ENCODE measurements around the gene HOXA13.

DNA sequence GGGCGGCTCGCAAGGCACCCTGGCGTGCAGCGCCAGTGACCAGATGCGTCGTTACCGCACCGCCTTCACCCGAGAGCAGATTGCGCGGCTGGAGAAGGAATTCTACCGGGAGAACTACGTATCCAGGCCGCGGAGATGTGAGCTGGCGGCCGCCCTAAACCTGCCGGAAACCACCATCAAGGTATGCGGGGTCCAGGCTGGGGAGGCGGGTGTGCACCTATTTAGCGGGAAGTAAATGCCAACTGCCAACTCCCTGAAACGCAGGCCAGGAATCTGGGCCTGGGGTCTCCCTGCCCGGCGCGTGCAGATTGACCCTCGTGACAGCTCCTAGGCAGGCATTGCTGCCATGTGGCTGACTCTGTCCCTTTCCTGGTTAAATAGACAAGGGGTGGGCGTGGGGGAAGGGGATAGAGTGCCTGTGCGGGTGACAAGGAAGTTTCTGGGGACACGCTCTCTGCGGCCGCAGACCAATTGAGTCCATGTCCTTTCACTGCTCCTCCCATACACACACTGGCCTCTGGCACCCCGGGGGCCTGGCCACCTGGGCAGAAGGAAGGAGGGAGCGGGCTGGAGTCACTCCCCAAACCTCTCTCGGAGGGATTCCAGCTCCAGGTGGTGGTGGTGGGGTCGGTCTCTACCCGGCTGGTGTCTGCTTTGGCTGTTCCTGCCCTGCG lies 45.4 kb upstream of the HOXA13 start:
- TF ChIP-seq, protein P1, sequence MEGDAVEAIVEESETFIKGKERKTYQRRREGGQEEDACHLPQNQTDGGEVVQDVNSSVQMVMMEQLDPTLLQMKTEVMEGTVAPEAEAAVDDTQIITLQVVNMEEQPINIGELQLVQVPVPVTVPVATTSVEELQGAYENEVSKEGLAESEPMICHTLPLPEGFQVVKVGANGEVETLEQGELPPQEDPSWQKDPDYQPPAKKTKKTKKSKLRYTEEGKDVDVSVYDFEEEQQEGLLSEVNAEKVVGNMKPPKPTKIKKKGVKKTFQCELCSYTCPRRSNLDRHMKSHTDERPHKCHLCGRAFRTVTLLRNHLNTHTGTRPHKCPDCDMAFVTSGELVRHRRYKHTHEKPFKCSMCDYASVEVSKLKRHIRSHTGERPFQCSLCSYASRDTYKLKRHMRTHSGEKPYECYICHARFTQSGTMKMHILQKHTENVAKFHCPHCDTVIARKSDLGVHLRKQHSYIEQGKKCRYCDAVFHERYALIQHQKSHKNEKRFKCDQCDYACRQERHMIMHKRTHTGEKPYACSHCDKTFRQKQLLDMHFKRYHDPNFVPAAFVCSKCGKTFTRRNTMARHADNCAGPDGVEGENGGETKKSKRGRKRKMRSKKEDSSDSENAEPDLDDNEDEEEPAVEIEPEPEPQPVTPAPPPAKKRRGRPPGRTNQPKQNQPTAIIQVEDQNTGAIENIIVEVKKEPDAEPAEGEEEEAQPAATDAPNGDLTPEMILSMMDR (optimal IDR thresholded peaks at IDR 0.05 in 1 of 3, IDR thresholded peaks at IDR 0.05 in 1 of 3, conservative IDR thresholded peaks at IDR 0.05 in 1 of 3; ENCODE audit: extremely low read depth in 1 of 3, insufficient read depth in 2 of 3, low read length in 3 of 3), result no peak
- no peak for TF ChIP-seq EZH2 (IDR thresholded peaks at IDR 0.05; ENCODE audit: low read length)

Measured in keratinocyte (primary cell).